Retinal pigment epithelial cell (primary cell): Measurements from ENCODE around the gene AIFM3.

Experiments
- DNase-seq: peaks from one replicate; pipeline ENCODE4 v3.0.0-alpha.2; 2010; ENCODE audit warnings: low read depth
- H3K4me3 ChIP-seq: 2 replicates; pipeline ENCODE4 v1.5.1; 2011; ENCODE audit warnings: mild to moderate bottlenecking, low read length, control low read depth, moderate library complexity
- TF ChIP-seq, protein P1 (sequence below): conservative IDR thresholded peaks from 2 replicates; pipeline ENCODE4 v1.5.1; 2011; ENCODE audit warnings: low read depth, low read length, control low read depth, inconsistent platforms

AIFM3 gene

GRCh38 chr22:20975541-20976290, 8.7 kb downstream of the AIFM3 start:
- TF ChIP-seq, protein P1, sequence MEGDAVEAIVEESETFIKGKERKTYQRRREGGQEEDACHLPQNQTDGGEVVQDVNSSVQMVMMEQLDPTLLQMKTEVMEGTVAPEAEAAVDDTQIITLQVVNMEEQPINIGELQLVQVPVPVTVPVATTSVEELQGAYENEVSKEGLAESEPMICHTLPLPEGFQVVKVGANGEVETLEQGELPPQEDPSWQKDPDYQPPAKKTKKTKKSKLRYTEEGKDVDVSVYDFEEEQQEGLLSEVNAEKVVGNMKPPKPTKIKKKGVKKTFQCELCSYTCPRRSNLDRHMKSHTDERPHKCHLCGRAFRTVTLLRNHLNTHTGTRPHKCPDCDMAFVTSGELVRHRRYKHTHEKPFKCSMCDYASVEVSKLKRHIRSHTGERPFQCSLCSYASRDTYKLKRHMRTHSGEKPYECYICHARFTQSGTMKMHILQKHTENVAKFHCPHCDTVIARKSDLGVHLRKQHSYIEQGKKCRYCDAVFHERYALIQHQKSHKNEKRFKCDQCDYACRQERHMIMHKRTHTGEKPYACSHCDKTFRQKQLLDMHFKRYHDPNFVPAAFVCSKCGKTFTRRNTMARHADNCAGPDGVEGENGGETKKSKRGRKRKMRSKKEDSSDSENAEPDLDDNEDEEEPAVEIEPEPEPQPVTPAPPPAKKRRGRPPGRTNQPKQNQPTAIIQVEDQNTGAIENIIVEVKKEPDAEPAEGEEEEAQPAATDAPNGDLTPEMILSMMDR = no peak
- H3K4me3 ChIP-seq = no peak overlapping the region
- DNase-seq = no peak

GRCh38 chr22:20976291-20976877, 9.3 kb downstream of the AIFM3 start:
- TF ChIP-seq, protein P1 = no peak
- H3K4me3 ChIP-seq = no peak overlapping the region
- no peak for DNase-seq

GRCh38 chr22:20977019-20977418, 10.0 kb downstream of the AIFM3 start:
- TF ChIP-seq, protein P1 = no peak
- no peak for DNase-seq
- no peak overlapping the region for H3K4me3 ChIP-seq

GRCh38 chr22:20977516-20978170, 10.6 kb downstream of the AIFM3 start:
- DNase-seq = no peak
- TF ChIP-seq, protein P1 = no peak
- H3K4me3 ChIP-seq = no peak overlapping the region

GRCh38 chr22:20978419-20978818, 11.4 kb downstream of the AIFM3 start:
- no peak overlapping the region for H3K4me3 ChIP-seq
- DNase-seq = no peak
- TF ChIP-seq, protein P1 = no peak

DNA sequence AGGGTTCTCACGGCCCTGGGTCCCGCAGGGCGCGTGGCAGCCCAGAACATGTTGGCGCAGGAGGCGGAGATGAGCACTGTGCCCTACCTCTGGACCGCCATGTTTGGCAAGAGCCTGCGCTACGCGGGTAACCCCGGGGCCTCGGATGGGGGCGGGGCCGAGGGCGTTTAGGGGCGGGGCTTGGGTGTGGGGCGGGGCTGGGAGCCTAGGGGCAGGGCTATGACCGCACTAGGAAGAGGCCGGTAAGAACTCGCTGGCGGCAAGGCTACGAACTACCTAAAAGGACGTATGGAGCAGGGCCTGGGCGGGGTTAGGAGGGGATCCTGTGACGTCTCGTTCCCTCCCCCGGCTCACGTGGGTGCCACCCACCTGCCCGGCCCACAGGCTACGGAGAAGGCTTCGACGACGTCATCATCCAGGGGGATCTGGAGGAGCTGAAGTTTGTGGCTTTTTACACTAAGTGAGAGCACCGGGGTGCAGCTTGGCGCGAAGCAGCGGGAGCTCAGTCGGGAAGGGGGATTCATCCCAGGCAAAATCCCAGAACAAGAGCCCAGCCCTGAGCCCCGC, 12.3 kb downstream of the AIFM3 start:
- peak overlapping the region; percentile 24 for H3K4me3 ChIP-seq
- TF ChIP-seq, protein P1 = no peak

More for the DNA sequence above, 12.3 kb downstream of the AIFM3 start:
- peak; percentile 62 for DNase-seq
